NCI-H146 (cell line): ENCODE results near the gene UXS1.

Experiments
- DNase-seq: peaks from one replicate; lab custom pipeline; 2025; lab: John Stamatoyannopoulos, UW

Gene UXS1

DNA sequence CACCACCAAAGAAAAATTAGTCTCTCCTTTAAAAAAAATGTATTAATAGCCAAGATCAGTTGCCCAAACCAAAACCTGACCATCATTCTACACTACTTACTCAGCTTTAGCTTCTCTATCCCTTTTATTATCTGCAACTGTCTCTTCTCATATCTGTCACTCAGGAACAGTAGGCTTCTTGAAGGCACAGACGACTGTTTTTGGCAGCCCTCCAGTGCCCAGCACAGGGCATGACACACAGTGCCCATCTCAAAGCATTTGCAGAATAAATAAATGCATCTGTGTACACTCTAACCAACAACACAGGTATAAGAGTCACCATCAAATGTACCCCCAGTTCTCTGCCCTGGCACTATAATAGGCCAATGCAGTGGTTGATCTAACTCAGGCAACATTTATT lies 117.2 kb downstream of the UXS1 start:
- no peak for DNase-seq

- no peak for DNase-seq
Measured at GRCh38 chr2:106075048-106075447, 119.1 kb downstream of the UXS1 start.

- DNase-seq, result no peak
Measured at GRCh38 chr2:106073678-106074406, 120.3 kb downstream of the UXS1 start.

DNA sequence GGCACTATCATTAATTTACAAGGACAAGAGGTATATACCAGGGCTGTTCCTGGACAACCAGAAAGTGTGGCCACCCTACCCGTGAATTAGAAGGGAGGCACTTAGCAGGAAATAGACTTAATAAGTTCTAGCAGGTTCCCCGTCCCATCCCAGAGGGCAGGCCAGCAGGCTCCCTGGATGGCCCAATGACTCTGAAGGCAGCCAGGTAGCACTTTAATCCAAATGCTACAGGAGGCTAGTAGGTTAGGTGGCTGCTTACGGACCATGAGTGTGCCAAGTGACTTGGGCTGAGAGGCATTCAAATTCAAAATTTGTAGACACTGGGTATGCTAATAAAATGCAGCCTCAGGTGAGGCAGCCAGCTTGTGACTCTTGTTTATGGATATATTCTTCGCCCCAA lies 123.9 kb downstream of the UXS1 start:
- DNase-seq, result no peak

DNA sequence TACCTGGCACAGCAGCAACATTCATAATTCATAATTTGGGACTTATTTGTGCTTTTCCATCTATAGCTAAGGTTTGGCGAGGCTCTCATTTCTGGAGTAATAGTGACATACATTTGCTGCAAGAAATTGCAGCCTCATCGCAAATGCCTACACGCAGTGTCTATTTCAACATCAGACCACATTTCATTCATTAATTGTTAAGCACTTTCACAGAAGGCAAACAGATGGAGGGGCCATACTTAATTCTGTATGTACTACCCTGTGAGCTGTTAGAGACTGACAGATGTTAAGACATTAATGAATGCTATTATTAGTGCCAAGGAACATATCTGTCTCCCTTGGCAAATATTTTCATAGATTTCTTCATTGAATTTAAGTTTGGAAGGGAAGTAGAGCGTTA lies 125.7 kb downstream of the UXS1 start:
- no peak for DNase-seq

GRCh38 chr2:106065983-106066820 lies 127.9 kb downstream of the UXS1 start:
- no peak for DNase-seq

- DNase-seq, result no peak
Measured at GRCh38 chr2:106065268-106065982, 128.7 kb downstream of the UXS1 start.

GRCh38 chr2:106063181-106063580 lies 130.9 kb downstream of the UXS1 start:
- DNase-seq, result no peak

DNA sequence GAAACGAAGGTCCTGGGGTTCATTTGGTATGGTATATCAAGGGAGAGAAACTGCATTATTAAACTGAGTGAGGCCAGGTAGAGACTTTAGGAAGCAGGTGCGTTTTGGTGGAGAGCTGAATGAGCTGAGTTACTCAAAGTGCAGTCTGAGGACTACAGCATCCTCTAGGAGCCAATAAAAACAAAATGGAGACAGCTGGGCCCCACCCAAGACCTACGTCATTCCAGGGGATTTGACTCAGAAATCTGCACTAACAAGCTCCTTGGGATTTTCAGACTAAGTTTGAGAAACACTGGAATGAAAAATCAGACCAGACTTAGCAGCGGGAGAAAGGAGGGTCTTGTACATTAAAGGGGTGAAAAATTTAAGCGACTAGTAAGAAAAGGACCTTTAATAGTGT lies 131.5 kb downstream of the UXS1 start:
- DNase-seq, result no peak

GRCh38 chr2:106061611-106062349 lies 132.3 kb downstream of the UXS1 start:
- no peak for DNase-seq

DNA sequence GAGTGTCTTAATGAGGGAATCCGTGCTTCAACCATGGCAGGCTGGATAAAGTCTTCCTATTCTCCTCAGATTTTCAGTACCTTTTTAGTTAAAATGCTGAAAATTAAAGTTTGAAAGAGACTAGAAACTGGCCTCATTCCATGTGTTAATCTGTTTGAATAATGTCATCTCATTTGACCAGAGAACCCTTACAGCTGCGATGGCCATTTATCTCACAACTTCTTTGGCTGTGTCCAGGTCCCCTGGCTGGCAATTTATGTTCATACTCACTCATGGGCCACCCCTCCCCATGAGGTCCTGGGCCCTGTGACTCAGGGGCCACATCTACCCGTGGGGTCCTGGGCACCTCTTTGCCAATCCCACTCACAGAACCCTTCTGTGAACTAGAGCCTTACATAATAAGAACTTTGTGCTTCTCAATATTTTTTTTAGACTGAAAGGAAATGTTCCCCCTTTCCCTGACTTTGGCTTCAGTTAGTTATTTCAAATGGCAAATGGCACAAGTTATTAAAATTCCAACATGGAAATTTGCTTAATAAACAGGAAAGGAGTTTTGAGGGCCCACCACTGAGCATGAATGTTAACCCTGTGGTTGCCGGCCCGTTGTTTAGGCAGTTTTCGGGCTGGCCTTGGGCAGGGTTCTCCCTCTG lies 134.6 kb downstream of the UXS1 start:
- DNase-seq, result no peak

GRCh38 chr2:106058469-106059137 lies 135.5 kb downstream of the UXS1 start:
- no peak for DNase-seq

DNA sequence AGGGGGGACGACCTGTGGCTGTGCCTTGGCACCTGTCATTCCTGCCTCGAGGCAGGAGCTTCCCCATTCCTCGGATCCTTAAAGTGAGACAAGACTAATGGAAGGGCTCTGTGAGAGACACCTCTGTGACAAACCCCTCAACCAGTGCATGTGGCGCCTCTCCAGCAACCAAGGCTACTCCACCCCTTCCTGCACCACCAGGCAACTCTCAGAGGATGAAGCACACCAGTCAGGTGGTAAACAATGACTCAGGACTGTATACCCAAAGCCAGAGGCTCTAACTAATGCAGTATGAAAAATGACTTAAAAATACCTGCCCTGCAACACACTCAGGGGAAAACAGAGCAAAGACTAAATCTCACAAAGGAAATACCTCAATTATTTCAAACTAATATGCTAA lies 136.9 kb downstream of the UXS1 start:
- no peak for DNase-seq

- DNase-seq, result no peak
Measured at GRCh38 chr2:106054880-106055655, 139.0 kb downstream of the UXS1 start.

- no peak for DNase-seq
Measured at GRCh38 chr2:106054321-106054720, 139.8 kb downstream of the UXS1 start.

DNA sequence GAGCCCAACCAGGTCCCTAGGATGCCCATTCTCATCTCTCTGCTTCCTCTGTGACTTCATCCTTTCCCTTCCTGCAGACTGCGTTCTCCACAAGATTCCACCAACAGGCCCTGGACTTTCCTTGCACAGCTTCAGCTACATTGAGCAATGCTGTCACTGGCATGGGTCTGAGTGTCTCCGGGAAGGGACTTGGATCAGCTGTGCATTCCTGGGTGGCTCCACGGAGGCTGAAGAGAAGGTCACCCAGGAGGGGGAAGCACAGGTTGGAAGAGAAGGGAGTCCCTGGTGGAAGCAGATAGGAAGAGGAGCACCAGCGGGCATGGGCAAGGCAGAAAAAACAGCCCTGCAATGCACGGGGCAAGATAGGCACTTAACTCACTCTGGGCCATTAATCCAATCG lies 140.5 kb downstream of the UXS1 start:
- no peak for DNase-seq

DNA sequence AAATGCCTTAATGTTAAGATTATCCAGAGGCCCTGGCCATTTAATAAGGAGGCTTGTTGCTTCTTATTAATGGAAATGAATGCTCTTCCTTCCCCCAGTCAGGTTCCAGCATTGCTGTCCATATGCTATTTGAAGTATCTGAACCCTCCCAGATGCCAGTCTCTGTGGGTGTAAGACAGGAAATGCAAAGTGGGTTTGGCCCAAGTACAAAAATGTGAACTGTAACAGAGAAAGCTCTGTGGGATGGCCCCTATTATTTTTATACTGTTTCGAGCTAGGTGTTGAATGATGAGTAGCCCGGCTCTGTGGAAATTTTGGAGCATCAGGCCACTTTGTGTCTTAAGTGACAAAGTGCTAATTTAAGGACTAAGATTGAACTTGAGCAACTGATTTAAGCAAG lies 141.0 kb downstream of the UXS1 start:
- DNase-seq, result no peak

GRCh38 chr2:106044859-106045258 lies 149.2 kb downstream of the UXS1 start:
- no peak for DNase-seq

DNA sequence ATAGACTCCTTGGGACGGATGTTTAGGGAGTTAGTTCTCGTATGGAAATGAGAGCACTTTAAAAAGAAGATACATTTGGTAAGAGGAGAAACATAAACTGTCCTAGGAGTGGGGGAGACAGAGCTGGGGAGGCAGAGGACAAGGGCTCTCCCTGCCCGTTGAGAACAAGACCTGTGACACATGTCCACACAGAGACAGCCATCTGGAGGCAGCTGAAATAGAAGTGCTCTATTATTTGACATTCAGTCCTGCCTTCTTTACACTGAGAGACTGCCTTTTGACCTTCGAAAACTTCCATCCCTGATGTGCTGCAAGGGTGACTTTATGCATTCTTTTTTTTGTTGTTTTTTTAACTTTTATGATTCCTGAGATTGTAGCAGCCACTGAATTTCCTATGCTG lies 150.1 kb downstream of the UXS1 start:
- DNase-seq, result peak; percentile 8
